BLaER1 treated with 17β-estradiol and CSF1 and Interleukin-3, amounts not matched to agents 10 nM and 100 nM (cell line): ENCODE results near the gene REG3G.

ENCODE experiments used
- H3K27ac ChIP-seq, 11 experiments: shearing (Covaris generic); formaldehyde crosslinking; 2 replicates each; pipeline ENCODE4 v1.8.1; 2022
- H3K27me3 ChIP-seq, 11 experiments: shearing (Covaris generic); formaldehyde crosslinking; 2 replicates each; pipeline ENCODE4 v1.8.1; 2022
- H3K36me3 ChIP-seq, 11 experiments: shearing (Covaris generic); formaldehyde crosslinking; 2 replicates each; pipeline ENCODE4 v1.8.1; 2022
- H3K4me1 ChIP-seq, 10 experiments: shearing (Covaris generic); formaldehyde crosslinking; 2 replicates each; pipeline ENCODE4 v1.8.1; 2022
- H3K4me2 ChIP-seq, 11 experiments: shearing (Covaris generic); formaldehyde crosslinking; 2 replicates each; pipeline ENCODE4 v1.8.1; 2022
- H3K4me3 ChIP-seq, 10 experiments: shearing (Covaris generic); formaldehyde crosslinking; 2 replicates each; pipeline ENCODE4 v1.8.1; 2022
- H3K9ac ChIP-seq, 11 experiments: shearing (Covaris generic); formaldehyde crosslinking; 2 replicates each; pipeline ENCODE4 v1.8.1; 2022
- H3K9me3 ChIP-seq, 11 experiments: shearing (Covaris generic); formaldehyde crosslinking; replicated peaks in 1 of 11; 2 replicates each; pipeline ENCODE4 v1.8.1; 2022
- H4K20me1 ChIP-seq, 11 experiments: shearing (Covaris generic); formaldehyde crosslinking; 2 replicates each; pipeline ENCODE4 v1.8.1; 2022
- Cebpa-rat ChIP-seq, 11 experiments: shearing (Covaris generic); IDR thresholded peaks; 2 replicates each; pipeline ENCODE4 v1.8.1; 2022

REG3G gene

GRCh38 chr2:78989051-78989450 is 36.5 kb upstream of the REG3G start:
- H3K27ac ChIP-seq: no peak overlapping the region
- H4K20me1 ChIP-seq: no peaks in the 10 kb centered on the region
- H3K4me1 ChIP-seq: peaks cover 0 to 20% (median 0%) of the 10 kb centered on the region in 10 experiments; a peak in 6 of 20 replicates
- H3K4me2 ChIP-seq: no peak overlapping the region
- peaks cover 14 to 21% (median 19%) of the 10 kb centered on the region in 11 experiments for H3K9me3 ChIP-seq
- H3K27me3 ChIP-seq: peaks cover 20 to 24% (median 21%) of the 10 kb centered on the region in 11 experiments
- no peak overlapping the region for H3K4me3 ChIP-seq
- H3K9ac ChIP-seq: no peak overlapping the region
- no peak for TF ChIP-seq Cebpa-rat (IDR thresholded peaks at IDR 0.05)
- no peaks in the 10 kb centered on the region for H3K36me3 ChIP-seq

GRCh38 chr2:78992451-78992806 is 33.1 kb upstream of the REG3G start:
- H3K36me3 ChIP-seq: no peaks in the 10 kb centered on the region
- peaks cover 0 to 4% (median 0%) of the 10 kb centered on the region in 10 experiments; a peak in 1 of 20 replicates for H3K4me1 ChIP-seq
- H3K27ac ChIP-seq: no peak overlapping the region
- TF ChIP-seq Cebpa-rat (IDR thresholded peaks at IDR 0.05): no peak
- no peak overlapping the region for H3K9ac ChIP-seq
- H3K27me3 ChIP-seq: peaks cover 28 to 33% (median 32%) of the 10 kb centered on the region in 11 experiments
- no peak overlapping the region for H3K4me2 ChIP-seq
- H3K9me3 ChIP-seq: peaks cover 14 to 23% (median 19%) of the 10 kb centered on the region in 11 experiments
- H3K4me3 ChIP-seq: no peak overlapping the region
- H4K20me1 ChIP-seq: no peaks in the 10 kb centered on the region

GRCh38 chr2:78992807-78993517 is 32.5 kb upstream of the REG3G start:
- H3K27ac ChIP-seq: no peak overlapping the region
- H3K4me3 ChIP-seq: 0 out of 20 replicates have a peak overlapping the region, but pooled peaks of 1 of the 10 experiments have one; percentile 24
- no peaks in the 10 kb centered on the region; a peak in 1 of 22 replicates for H4K20me1 ChIP-seq
- TF ChIP-seq Cebpa-rat (IDR thresholded peaks at IDR 0.05): no peak
- no peak overlapping the region for H3K4me2 ChIP-seq
- peaks cover 14 to 23% (median 19%) of the 10 kb centered on the region in 11 experiments for H3K9me3 ChIP-seq
- peaks cover 28 to 33% (median 32%) of the 10 kb centered on the region in 11 experiments for H3K27me3 ChIP-seq
- H3K9ac ChIP-seq: no peak overlapping the region
- H3K36me3 ChIP-seq: no peaks in the 10 kb centered on the region
- H3K4me1 ChIP-seq: peaks cover 0 to 4% (median 0%) of the 10 kb centered on the region in 10 experiments; a peak in 1 of 20 replicates

GRCh38 chr2:78993518-78994148 is 31.9 kb upstream of the REG3G start:
- no peak overlapping the region for H3K4me2 ChIP-seq
- no peaks in the 10 kb centered on the region; a peak in 1 of 22 replicates for H4K20me1 ChIP-seq
- peaks cover 14 to 23% (median 19%) of the 10 kb centered on the region in 11 experiments for H3K9me3 ChIP-seq
- H3K27me3 ChIP-seq: peaks cover 28 to 33% (median 32%) of the 10 kb centered on the region in 11 experiments
- H3K4me1 ChIP-seq: peaks cover 0 to 4% (median 0%) of the 10 kb centered on the region in 10 experiments; a peak in 1 of 20 replicates
- TF ChIP-seq Cebpa-rat (IDR thresholded peaks at IDR 0.05): no peak
- H3K4me3 ChIP-seq: no peak overlapping the region
- H3K36me3 ChIP-seq: no peaks in the 10 kb centered on the region
- no peak overlapping the region for H3K9ac ChIP-seq
- H3K27ac ChIP-seq: no peak overlapping the region

- Histone ChIP-seq H3K9ac (no peak overlapping the region), H3K27ac (no peak overlapping the region), H3K36me3 (no peaks in the 10 kb centered on the region), H3K4me3 (no peak overlapping the region), H3K27me3 (peaks cover 28 to 33% (median 32%) of the 10 kb centered on the region in 11 experiments), H3K9me3 (peaks cover 14 to 23% (median 19%) of the 10 kb centered on the region in 11 experiments), H3K4me1 (peaks cover 0 to 5% (median under 1%) of the 10 kb centered on the region in 10 experiments; a peak in 7 of 20 replicates), H4K20me1 (no peaks in the 10 kb centered on the region; a peak in 1 of 22 replicates), H3K4me2 (no peak overlapping the region)
- TF ChIP-seq Cebpa-rat (IDR thresholded peaks at IDR 0.05): no peak
These were observed 30.7 kb upstream of the REG3G start for GRCh38 chr2:78994789-78995188.

- Histone ChIP-seq H3K9ac (no peak overlapping the region), H3K36me3 (no peaks in the 10 kb centered on the region), H3K4me3 (no peak overlapping the region), H3K9me3 (no peaks in the 10 kb centered on the region; a peak in 2 of 22 replicates), H3K4me1 (peaks cover 0 to 20% (median 10%) of the 10 kb centered on the region in 10 experiments; a peak in 13 of 20 replicates), H3K4me2 (no peak overlapping the region), H4K20me1 (no peaks in the 10 kb centered on the region; a peak in 1 of 22 replicates), H3K27ac (no peak overlapping the region), H3K27me3 (peaks cover 4 to 9% (median 6%) of the 10 kb centered on the region in 11 experiments; a peak in 17 of 22 replicates)
- TF ChIP-seq Cebpa-rat (IDR thresholded peaks at IDR 0.05): no peak
These were observed 26.1 kb upstream of the REG3G start for GRCh38 chr2:78999406-78999805.

GRCh38 chr2:79000008-79000576 is 25.4 kb upstream of the REG3G start:
- TF ChIP-seq Cebpa-rat (IDR thresholded peaks at IDR 0.05): no peak
- Histone ChIP-seq H3K36me3 (no peaks in the 10 kb centered on the region), H3K27me3 (peaks cover 0 to 2% (median 0%) of the 10 kb centered on the region in 11 experiments; a peak in 3 of 22 replicates), H3K4me1 (peaks cover 0 to 27% (median 16%) of the 10 kb centered on the region in 10 experiments; a peak in 14 of 20 replicates), H3K4me2 (peak overlapping the region in 2 of 11 experiments; percentile 6 to 56; a peak in 1 of 22 replicates), H3K4me3 (no peak overlapping the region), H3K9ac (no peak overlapping the region), H3K27ac (no peak overlapping the region), H3K9me3 (no peaks in the 10 kb centered on the region; a peak in 2 of 22 replicates), H4K20me1 (no peaks in the 10 kb centered on the region; a peak in 1 of 22 replicates)

- Histone ChIP-seq H3K4me1 (peaks cover 0 to 35% (median 17%) of the 10 kb centered on the region in 10 experiments; a peak in 14 of 20 replicates), H3K9me3 (no peaks in the 10 kb centered on the region; a peak in 2 of 22 replicates), H3K4me3 (no peak overlapping the region), H3K36me3 (no peaks in the 10 kb centered on the region), H3K27me3 (no peaks in the 10 kb centered on the region), H4K20me1 (no peaks in the 10 kb centered on the region; a peak in 1 of 22 replicates), H3K4me2 (peak overlapping the region in 3 of 11 experiments; percentile 11 to 45 (median 14); a peak in 3 of 22 replicates), H3K27ac (no peak overlapping the region), H3K9ac (no peak overlapping the region)
- TF ChIP-seq Cebpa-rat (IDR thresholded peaks at IDR 0.05): no peak
These were observed 24.2 kb upstream of the REG3G start for GRCh38 chr2:79001285-79001684.

- Histone ChIP-seq H3K9ac (no peak overlapping the region), H3K27me3 (no peaks in the 10 kb centered on the region), H4K20me1 (no peaks in the 10 kb centered on the region), H3K4me3 (no peak overlapping the region), H3K27ac (no peak overlapping the region), H3K9me3 (peaks cover 0 to 6% (median 0%) of the 10 kb centered on the region in 11 experiments; a peak in 3 of 22 replicates), H3K4me1 (peaks cover 10 to 59% (median 31%) of the 10 kb centered on the region in 10 experiments; a peak in 15 of 20 replicates), H3K36me3 (no peaks in the 10 kb centered on the region), H3K4me2 (peak overlapping the region in 8 of 11 experiments; percentile 13 to 71 (median 44); a peak in 12 of 22 replicates)
- TF ChIP-seq Cebpa-rat (IDR thresholded peaks at IDR 0.05): no peak
These were observed 20.8 kb upstream of the REG3G start for GRCh38 chr2:79004680-79005079.
